Fibroblast of skin of left biceps (primary cell): ENCODE data around the gene SFT2D1.

Source experiments
- DNase-seq, 2 experiments: peaks; one replicate each; pipeline ENCODE4 v3.0.0-alpha.2; 2013; ENCODE audit warnings: low read depth in 2 of 2

SFT2D1 gene

GRCh38 chr6:166334878-166335277, 7.5 kb downstream of the SFT2D1 start:
- no peak for DNase-seq

- no peak for DNase-seq
These were observed 9.0 kb downstream of the SFT2D1 start for GRCh38 chr6:166333172-166333995.

GRCh38 chr6:166331503-166332415, 10.6 kb downstream of the SFT2D1 start:
- no peak for DNase-seq

GRCh38 chr6:166330612-166331011, 11.7 kb downstream of the SFT2D1 start:
- no peak for DNase-seq

GRCh38 chr6:166325383-166326042, 16.8 kb downstream of the SFT2D1 start:
- no peak for DNase-seq

GRCh38 chr6:166323395-166323794, 18.9 kb downstream of the SFT2D1 start:
- no peak for DNase-seq

- DNase-seq = no peak
These were observed 23.4 kb downstream of the SFT2D1 start for GRCh38 chr6:166318649-166319600.

- no peak for DNase-seq
These were observed 24.1 kb downstream of the SFT2D1 start for GRCh38 chr6:166318227-166318626.

- no peak for DNase-seq
These were observed 24.8 kb downstream of the SFT2D1 start for GRCh38 chr6:166317261-166318212.

- DNase-seq = no peak
These were observed 26.9 kb downstream of the SFT2D1 start for GRCh38 chr6:166315436-166315835.

GRCh38 chr6:166314454-166314853, 27.9 kb downstream of the SFT2D1 start:
- DNase-seq = no peak

GRCh38 chr6:166313255-166314070, 28.9 kb downstream of the SFT2D1 start:
- DNase-seq = no peak

- DNase-seq = no peak
These were observed 29.5 kb downstream of the SFT2D1 start for GRCh38 chr6:166312832-166313231.

GRCh38 chr6:166310634-166311033, 31.7 kb downstream of the SFT2D1 start:
- DNase-seq = no peak

- no peak for DNase-seq
These were observed 32.4 kb downstream of the SFT2D1 start for GRCh38 chr6:166309977-166310376.

GRCh38 chr6:166308769-166309589, 33.4 kb downstream of the SFT2D1 start:
- no peak for DNase-seq

GRCh38 chr6:166308033-166308768, 34.1 kb downstream of the SFT2D1 start, which contains the start of gene PRR18:
Gene PRR18, minus strand, starts transcription at chr6:166308392. Its CDS starts 250 bp downstream, at chr6:166308142.
- DNase-seq = no peak
